D341Med (cell line): Measurements from ENCODE around the gene TRUB1.
A peak's percentile ranks its signal among the peaks of the same experiment; 100 is the strongest.
"Not testable (repeated sequence)": the region's sequence is repeated elsewhere in the genome, so short reads cannot be mapped to it uniquely, and the experiment has no call there.

ENCODE experiments used
- DNase-seq: peaks from one replicate; pipeline ENCODE4 v3.0.0; 2012; ENCODE audit warnings: low spot score

TRUB1 gene

DNA sequence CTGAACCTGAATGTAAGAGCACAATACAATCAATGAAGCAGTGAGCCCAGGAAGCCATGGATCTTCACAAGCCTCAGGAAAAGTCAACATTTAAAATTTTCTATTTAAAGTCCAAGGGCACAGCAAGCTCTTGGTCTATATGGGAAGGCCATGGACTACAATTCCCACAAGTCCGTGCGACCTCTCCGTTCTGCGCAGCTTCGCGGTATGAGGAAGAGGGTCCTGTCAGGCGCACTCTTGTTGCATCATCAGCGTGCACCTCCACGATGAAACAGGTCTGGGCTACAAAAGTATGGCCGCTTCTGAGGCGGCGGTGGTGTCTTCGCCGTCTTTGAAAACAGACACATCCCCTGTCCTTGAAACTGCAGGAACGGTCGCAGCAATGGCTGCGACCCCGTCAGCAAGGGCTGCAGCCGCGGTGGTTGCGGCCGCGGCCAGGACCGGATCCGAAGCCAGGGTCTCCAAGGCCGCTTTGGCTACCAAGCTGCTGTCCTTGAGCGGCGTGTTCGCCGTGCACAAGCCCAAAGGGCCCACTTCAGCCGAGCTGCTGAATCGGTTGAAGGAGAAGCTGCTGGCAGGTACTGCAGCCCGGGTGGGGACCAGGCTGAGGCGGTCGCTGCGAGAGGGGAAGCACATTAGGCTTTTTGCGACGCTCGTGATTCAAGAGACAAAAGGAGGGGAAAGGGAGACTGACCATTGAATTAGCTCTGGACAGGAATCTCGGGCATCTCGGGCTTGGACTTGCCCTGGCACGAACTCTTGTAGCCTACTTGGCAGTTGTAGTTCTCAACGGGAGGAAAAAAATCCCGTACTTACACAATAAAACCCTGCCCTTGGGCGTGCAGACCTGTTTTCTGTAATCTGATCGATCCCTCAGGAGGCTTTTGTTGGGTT, at the start of gene TRUB1:
TSS of gene TRUB1 (plus strand) at position 234 of the 894 bp plus-strand sequence. CDS start at position 293, 59 bp downstream.
- peak; percentile 84 for DNase-seq

DNA sequence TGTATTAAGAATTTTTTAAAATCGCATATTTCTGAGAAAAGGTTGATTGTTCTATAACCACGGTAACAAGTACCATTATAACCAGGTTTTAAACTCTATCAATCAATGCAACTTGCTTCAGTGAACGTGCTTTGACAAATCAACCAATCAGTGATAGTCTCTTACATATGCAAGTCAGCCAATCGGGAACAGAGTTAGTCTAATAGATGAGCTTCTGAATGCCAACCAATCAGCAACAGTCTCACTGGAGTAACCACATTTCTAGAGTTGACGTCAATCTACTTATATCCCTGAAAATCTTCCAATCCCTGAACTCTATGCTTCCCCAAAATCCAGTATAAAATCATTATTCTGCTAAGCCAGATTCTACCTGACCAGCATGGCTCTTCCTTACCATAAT, 44.7 kb upstream of the TRUB1 start:
- no peak for DNase-seq

DNA sequence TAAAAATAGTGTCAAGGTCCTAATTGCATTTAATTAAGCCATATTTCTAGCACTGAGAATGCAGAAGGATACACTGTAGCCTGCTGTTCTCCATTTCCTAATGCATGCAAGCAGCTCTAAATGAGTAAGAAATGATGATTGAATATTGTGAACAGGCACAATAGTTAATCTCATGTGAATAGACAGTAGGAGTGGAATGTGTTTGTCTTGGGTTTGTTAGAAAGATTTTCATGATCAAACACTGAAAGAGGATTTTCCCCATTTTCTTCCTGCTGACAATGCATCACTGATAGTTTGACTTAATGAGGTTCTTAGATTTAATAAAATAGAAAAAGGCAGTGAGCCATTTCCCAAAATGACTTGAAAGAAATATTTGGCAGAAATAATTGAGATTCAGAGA, 43.1 kb upstream of the TRUB1 start:
- DNase-seq = no peak

DNA sequence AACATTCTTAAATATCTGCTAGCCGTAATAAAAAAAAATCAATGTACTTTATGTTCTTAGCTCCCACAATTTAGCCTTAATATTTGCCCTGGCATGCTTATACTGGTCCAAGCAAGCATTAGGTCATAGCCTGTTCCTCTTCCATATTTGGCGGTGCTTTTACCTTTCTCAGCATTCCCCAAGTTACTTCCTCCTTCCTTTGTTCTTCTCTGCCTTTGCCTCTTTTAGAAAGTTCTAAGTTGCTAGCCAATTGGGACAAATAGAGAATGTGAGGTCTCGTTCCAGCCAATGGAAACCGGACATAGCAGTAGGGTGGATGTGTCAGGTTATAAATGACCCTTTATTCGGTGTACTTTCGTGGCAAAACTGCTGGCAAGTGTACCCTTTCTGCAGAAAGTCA, 41.0 kb upstream of the TRUB1 start:
- DNase-seq = not testable (repeated sequence)

DNA sequence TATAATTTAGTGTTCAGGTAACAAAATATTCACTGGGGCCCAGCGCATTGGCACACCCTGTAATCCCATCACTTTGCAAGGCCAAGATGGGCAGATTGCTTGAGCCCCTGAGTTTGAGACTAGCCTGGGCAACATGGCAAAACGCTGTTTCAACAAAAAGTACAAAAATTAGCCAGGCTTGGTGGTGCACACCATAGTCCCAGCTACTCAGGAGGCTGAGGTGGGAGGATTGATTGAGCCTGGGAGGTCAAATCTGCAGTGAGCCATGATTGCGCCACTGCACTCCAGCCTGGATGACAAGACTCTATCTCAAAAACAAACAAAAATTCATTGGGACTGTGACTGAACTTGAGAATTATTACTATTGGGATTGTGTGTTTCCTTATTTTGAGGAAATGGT, 40.4 kb upstream of the TRUB1 start:
- no peak for DNase-seq

DNA sequence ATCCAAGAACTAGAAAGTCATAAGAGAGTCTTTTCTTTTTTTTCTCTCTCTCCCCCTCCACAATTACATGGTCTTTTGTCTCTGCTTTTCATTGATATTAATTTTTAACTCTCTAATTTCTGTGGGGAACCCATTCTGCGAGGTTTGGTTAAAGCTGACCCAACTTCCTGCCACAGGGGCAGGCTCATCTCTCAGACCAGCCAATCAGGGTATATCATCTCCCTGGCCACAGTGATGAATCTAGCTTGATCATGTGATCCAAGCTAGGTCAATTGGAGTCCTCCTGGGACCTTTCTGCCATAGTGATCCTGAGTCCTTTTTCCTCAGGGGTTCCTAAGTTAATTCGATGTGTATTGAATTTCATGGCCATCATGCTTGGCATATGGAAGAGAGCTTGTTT, 38.0 kb upstream of the TRUB1 start:
- no peak for DNase-seq

DNA sequence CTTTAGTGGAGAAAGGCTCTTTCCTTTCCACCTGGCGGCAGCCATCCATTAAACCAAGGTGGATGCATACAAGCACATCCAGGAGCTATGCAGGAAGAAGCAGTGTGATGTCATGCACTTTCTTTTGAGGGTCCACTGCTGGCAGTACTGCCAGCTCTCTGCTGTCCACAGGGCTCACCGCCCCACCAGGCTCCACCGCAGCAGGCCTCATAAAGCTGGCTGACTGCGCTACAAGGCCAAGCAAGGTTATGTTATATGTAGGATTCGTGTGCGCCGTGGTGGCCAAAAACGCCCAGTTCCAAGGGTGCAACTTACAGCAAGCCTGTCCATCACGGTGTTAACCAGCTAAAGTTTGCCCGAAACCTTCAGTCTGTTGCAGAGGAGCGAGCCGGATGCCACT, 37.3 kb upstream of the TRUB1 start:
- no peak for DNase-seq

DNA sequence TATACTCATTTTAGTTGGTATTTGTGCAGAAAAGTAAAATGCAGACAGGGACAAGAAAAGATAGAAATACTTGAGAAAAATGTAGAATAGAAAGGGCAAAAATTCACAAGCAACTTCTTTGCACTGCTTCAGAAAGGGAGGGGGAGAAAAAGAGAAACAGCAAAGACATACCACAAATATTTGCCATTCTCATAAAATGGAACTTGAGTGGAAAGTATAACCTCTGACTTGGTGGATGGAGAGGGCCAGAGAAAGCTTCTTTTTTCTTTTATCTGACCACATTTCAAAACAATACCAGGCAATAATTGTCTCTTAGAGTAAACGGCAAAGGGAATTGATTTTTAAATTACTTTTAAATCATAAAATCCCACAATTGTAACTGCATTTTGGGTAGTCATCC, 35.8 kb upstream of the TRUB1 start:
- DNase-seq = no peak

DNA sequence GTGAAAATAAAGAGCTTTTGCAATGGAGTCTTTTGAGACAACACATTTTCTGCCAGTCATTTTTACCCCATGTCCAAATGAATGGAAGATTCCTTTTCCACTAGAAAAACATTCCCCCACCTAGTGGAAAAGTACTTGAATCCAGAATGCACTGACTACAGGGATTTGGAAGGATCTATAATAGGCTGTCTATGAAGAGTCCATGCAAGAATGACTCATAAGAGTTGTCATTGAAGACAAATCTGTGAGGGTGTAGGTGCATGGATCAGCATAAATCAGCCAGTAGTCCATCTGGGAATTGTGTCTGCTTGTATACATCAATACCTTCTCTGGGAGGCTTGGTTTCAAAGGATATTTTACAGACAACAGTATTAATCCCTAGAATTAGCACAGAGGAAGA, 32.5 kb upstream of the TRUB1 start:
- no peak for DNase-seq

DNA sequence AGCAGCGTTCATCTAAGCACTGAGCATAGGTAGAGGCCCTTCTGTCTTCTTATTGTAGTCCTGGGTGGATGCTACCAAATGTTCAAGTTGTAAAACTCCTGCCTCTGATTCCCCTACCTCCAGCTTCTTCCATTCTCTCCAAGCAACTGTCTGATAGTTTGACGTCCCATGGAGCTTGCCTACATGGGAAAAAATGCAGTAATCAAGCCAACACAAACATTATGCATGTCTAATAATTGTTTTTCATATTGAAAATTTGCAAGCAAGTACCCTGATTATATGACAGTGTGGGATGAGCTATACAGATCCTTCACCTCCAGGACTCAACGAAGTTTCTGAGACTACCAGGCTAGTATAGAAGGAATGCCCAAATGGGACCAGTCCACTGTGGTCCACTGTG, 31.0 kb upstream of the TRUB1 start:
- no peak for DNase-seq

DNA sequence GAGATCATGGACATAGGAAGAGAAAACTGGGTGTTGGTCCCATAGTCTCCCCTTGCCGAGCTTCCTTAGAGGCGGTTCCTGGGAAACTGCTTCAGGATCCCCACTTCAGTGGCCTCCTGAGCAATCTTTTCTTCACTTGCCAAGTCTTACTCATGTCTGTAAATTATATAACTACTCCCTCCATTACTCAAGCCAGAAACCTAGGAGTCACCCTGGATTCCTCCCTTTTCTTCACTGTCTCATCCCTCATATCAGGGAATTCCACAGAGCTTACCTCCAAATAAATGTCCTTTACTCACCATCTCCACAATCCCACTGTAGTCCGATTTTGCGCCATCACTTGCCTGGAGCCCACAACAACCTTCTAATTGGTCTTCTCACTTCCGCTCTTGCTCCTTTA, 29.1 kb upstream of the TRUB1 start:
- no peak for DNase-seq

DNA sequence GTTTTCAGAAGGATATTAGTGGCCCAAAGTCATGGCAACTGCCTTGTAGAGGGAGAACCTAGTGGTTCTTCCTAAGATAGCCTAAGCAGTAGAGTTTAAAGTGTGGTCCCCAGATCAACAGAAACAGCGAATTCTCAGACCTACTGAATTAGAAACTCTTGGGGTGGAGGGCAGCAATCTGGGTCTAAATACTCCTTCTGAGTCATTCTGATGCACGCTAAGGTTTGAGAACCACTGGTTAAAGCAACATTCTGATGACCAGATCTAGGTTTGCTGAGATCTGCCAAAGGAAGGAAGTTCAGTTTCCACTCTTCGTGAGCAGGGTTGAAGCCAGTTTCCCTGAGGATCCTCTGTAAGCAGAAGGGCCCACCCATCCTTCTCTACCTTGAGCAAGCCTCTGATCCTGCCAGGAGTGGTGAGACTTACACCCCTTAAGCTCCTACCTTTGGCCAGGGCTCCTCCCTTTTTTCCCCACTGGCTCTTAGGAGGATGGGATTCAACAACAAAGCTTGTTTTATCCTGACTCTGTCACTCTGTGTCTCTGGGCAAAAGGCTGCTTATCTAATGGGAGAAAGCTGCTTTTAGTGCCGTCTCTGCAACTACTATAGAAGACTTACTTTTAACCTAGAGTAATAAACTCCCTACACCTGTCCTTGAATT, 26.8 kb upstream of the TRUB1 start:
- DNase-seq = no peak

DNA sequence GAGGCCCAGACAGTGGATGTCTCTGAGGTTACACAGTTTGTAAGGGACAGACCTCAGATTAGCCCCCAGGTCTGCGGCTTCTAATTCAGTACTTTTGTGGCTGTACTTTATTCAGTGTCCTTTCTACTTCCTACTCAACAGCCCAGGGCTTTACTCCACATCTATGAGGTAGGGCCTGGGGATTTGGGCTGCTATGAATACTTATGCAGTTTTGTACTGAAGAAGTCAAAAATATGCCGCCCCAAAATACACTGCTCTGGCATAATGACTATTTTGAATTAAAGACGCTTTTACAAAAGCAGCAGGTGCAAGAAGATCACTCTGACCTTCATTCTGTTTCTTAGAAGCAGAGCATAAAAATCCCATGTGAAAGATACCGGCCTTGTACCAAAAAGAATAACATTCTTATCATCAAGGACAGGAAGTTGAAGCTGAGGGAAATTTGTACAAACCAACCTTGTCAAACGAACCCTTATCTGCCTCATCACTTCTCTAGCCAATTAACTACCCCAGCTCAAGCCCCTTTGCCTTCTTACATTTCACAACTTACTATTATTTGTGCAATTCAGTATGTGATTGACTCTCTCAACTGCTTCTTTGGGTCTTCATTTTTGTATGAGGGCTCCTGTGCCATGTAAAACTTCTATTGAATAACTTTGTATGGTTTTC, 26.1 kb upstream of the TRUB1 start:
- no peak for DNase-seq

DNA sequence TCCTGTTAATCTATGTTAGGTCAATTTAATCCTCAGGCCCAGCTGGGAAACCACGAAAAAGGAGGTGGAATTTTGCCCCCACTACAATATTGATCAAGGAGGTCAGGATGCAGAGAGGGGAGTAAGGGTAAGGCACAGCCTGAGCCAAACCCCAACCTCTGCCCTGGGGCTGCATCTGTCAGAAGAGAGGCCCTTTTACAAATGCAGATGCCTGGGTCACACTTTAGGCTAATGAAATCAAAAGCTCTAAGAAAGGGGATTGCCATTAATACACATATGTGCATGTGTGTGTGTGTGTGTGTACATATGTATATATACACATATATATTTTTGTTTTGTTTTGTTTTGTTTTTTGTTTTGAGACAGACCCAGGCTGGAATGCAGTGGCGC, 25.5 kb upstream of the TRUB1 start:
- no peak for DNase-seq

DNA sequence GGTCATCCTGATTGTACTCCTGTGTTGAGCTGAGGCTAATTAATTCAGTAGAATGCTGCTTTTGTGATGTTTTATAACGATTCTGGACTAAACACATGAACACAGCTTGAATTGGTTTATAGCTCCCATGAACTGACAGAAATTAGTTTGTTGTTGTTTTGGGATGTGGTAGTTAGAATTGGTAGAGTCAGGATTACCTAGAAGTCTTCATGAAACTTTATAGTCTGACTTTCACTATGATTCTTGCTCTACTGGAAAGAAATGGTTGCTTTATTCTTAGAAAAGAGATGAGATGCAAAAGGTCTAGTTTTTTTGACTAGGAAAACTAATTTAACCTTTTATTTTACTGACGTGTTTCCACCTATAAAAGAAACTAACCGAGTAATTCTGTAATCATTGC, 23.4 kb upstream of the TRUB1 start:
- DNase-seq = no peak

DNA sequence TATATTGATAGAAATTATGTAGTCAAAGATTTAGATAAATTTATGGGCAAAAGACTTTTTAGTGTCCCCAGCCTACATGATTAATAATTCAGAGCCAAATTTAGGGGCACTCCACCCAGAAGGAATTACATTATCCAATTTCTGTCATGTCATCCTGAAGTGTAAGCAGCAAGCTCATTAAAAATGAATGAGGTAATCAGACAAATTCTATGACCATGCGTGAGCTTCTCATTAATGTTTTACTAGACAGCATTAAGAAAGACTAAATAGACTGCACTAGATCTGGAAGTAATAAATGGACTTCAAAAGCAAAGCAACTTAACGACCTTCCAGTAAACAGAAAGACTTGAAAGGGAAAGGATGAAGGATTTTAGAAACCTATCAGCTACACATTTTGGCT, 22.7 kb upstream of the TRUB1 start:
- no peak for DNase-seq

DNA sequence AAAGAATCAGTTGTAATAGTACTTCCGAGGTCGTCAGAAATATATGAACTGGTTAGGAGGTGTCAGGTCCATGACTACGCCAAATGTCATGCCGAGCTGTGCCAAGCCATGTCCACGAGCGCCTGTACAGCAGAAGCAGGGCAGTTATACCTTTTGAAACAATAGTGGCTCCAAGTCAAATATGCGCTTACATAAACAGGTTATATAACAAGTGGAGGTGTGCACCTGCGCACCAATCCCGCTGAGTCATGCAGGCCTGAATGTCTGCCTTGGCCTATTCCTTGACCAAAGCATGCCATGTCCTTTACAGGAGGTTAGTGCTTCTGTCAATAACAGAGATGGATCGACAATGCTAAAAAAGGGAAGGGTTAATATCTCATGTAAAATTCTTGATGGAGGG, 21.3 kb upstream of the TRUB1 start:
- no peak for DNase-seq

DNA sequence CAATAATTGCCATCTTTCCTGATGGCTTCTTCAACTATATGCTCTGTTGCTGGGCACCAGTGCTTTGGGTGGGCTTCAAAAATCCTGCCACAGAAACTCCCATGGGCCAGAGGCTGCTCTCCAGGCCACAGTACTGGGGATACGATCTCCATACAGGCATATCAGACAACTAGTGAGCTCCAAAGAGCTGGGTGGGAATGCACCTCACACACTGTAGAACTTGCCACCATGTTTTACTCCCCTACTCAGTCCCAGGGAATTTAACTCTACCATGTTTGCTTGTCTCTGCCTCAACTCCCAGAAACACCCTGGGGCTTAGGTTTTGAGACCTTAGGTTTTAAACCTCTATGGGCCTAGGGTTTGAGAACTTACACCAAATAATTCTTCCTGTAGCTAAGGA, 20.5 kb upstream of the TRUB1 start:
- DNase-seq = no peak

DNA sequence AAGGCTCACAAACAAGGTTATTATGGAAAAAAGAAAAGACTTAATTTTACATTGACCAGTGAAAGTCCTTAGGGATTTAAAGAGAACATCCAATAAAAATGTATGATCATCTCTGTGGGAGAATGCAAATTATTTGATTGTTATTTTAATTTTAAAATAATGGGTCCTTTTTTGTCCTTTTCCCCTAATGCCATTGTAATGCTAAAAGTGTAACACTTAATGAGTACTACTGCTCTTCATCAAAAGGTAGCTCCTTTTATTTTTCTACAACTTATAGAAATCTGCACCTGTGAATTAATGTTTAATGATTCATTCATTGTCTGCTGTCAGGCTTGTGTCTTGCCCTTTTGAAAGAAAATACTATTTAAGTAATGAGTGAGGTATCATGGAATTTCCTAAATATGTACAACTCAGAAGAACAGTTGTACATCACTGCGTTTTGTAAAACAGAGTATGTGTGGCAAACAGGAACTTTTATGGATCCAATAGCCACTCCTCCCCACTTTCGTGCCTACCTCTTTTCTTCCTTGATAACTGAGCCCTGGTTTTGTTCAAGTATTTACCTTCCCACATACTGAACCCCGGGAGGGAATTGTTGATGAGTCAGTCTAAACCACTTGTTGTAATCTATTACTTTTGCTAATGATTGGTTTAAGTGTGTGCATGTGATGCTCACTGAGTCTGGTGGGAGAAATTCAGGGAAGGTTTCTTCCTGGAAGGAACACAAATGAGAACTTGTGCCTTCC, 19.9 kb upstream of the TRUB1 start:
- no peak for DNase-seq

DNA sequence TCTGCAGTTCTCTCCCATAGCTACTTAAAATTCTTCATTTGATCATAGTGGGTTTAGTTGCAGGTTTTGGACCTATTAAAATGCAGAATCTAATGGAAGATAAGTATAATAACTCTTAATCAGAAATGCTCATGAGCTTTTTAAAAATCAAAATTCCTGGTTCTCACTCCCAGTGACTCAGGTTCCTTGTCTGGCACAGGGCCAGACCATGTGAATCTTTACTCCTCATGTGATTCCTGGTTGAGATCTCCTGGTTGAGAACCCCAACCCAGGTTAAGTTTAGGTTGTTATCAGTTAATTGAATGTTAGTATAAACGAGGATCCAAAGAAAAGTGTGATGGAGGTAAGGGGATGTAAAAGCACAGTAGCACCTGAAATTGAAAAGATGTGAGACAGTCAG, 17.5 kb upstream of the TRUB1 start:
- DNase-seq = no peak

DNA sequence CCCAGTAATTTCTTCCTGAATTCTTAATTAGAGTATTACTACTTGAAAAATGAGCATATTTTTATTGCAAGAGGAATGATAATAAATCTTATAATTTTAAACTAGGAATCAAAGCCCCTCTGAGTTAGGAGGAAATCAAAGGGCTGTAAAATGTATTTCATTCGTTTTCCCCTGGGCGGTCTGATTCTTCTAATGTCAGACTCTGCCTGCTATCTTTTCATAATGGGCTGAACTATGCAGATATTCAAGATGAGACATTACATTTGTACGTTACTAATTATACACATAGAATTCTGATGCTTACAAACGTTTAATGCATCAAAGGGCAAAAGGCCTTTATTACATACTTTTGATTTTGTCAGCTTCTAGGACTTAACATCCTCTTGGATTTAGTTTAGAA, 16.0 kb upstream of the TRUB1 start:
- no peak for DNase-seq

DNA sequence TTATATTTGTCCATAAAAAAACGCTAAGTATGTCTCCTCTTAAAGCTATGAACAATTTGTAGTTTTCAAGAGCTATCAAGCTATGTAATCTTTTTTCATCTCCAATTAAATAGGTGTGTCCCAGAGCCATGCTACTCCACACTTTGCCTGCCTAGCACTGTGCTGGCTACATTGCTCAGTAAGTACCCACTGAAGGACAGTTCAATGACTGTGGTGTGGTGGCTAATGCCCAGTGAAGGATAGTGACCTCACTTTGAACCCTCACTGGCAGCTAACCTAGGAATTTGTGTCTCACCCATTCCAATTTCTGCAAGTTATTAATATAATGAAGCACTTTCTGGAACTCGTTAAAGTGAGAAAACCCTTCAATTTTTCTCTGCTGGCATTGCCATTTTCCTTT, 14.4 kb upstream of the TRUB1 start:
- no peak for DNase-seq
